NCI-H1417 treated with DMSO at 0.1 percent for 48 hours (cell line): ENCODE data around the gene PXK.

ENCODE experiments used
- DNase-seq: peaks from one replicate; lab custom pipeline; 2025; lab: John Stamatoyannopoulos, UW

Gene PXK

GRCh38 chr3:58466899-58467563 is 134.3 kb downstream of the PXK start:
- DNase-seq, result no peak

GRCh38 chr3:58469096-58469495 is 136.4 kb downstream of the PXK start:
- peak; percentile 19 for DNase-seq

GRCh38 chr3:58470363-58471024 is 137.8 kb downstream of the PXK start:
- DNase-seq, result no peak

- DNase-seq, result peak; percentile 56
These were observed 138.6 kb downstream of the PXK start for GRCh38 chr3:58471025-58471887.

- no peak for DNase-seq
These were observed 140.6 kb downstream of the PXK start for GRCh38 chr3:58473275-58473674.

GRCh38 chr3:58474348-58474911 is 141.7 kb downstream of the PXK start:
- no peak for DNase-seq

- no peak for DNase-seq
These were observed 142.4 kb downstream of the PXK start for GRCh38 chr3:58474967-58475578.
